Aorta (tissue), 5 donors: Measurements from ENCODE around the gene BRCC3. TPM values are rescaled to one million over a fixed set of nuclear protein-coding genes. Genes with fewer than 3 reads are reported as not detected.
"Not testable (repeated sequence)": the region's sequence is repeated elsewhere in the genome, so short reads cannot be mapped to it uniquely, and the experiment has no call there.

Experiments used
- ATAC-seq: fragments of 200-7000 bp; cut with Tn5 transposase; one replicate; pipeline ENCODE4 v1.9.1; 2022; ENCODE audit warnings: moderate library complexity; ENCODE audit not compliant: low FRiP score
- DNase-seq, 2 donors: peaks; one replicate each; pipeline ENCODE4 v3.0.0-alpha.2; 2020
- H3K27ac ChIP-seq, 2 donors: one replicate each; pipeline ENCODE4 v1.5.1; 2013; ENCODE audit warnings: low read length in 2 of 2, mild to moderate bottlenecking in 2 of 2, moderate library complexity in 2 of 2, control low read depth in 1 of 2, inconsistent platforms in 1 of 2, low read depth in 1 of 2
- H3K27me3 ChIP-seq, 2 donors: one replicate each; pipeline ENCODE4 v1.6.1; 2013; ENCODE audit warnings: control low read depth in 1 of 2, low read length in 1 of 2, mild to moderate bottlenecking in 1 of 2, moderate library complexity in 1 of 2; ENCODE audit not compliant: insufficient read depth in 2 of 2, control insufficient read depth in 1 of 2
- H3K36me3 ChIP-seq, 2 donors: one replicate each; pipeline ENCODE4 v1.6.1; 2013; ENCODE audit warnings: control low read depth in 1 of 2, low read length in 1 of 2, mild to moderate bottlenecking in 1 of 2; ENCODE audit not compliant: insufficient read depth in 2 of 2, control insufficient read depth in 1 of 2
- H3K4me1 ChIP-seq, 2 donors: one replicate each; pipeline ENCODE4 v1.6.1; 2013; ENCODE audit warnings: low read length in 2 of 2, control low read depth in 1 of 2, mild to moderate bottlenecking in 1 of 2, moderate library complexity in 1 of 2; ENCODE audit not compliant: insufficient read depth in 2 of 2, control insufficient read depth in 1 of 2
- H3K4me3 ChIP-seq, 2 donors: one replicate each; pipeline ENCODE4 v1.5.1; 2013; ENCODE audit warnings: low read length in 2 of 2, control low read depth in 1 of 2, mild to moderate bottlenecking in 1 of 2
- H3K9me3 ChIP-seq: one replicate; pipeline ENCODE4 v1.6.1; 2013; ENCODE audit warnings: mild to moderate bottlenecking, low read length; ENCODE audit not compliant: control insufficient read depth
- WGBS, 2 donors: extraction: QIAGEN DNeasy Blood & Tissue Kit; methylation state at CpG; one replicate each; pipeline ENCODE4 v1.1.7; 2013; 5-methylcytosine and 5-hydroxymethylcytosine counted together
- intact Hi-C, 2 donors: fragments of 100-400 bp; cut with DNase I; formaldehyde crosslinking; loops; one replicate each; pipeline versions ENCODE4 v1.14.2 to v1.15.0; 2022
- polyA plus RNA-seq, 2 donors: library from polyadenylated mRNA; stranded (reverse); fragments of 200-250 nt; gene quantifications; one replicate each; pipeline ENCODE4 v1.2.3, GENCODE V29; 2013
- total RNA-seq, 2 donors: library from RNA; stranded (reverse); fragmentation: NEBNext Ultra II Directional; extraction: Animal tissue kit (Norgen Biotek cat#: 25700); gene quantifications; one replicate each; pipeline ENCODE4 v1.2.1, GENCODE V29; 2021
- donor health status: healthy with polysubstance abuse.
- donor health status: Bipolar disorder and iron deficiency.
- donor health status: DM: no; HTN: no; CAD: no.
- donor health status: DM: no; HTN: no; CAD: no.
- donor health status: DM: yes; HTN: yes; CAD: no.

The BRCC3 gene
- total and polyA plus RNA-seq, 4 donors = 10.9 to 15.5 (median 14.8) TPM

GRCh38 chrX:155147612-155148011, 76.3 kb downstream of the BRCC3 start:
- 0 to 20% methylated on average over 1 of the region's 6 CpGs for WGBS, 2 donors
- not testable (repeated sequence) for H3K27me3 ChIP-seq, H3K36me3 ChIP-seq, H3K4me1 ChIP-seq, H3K4me3 ChIP-seq, H3K9me3 ChIP-seq, H3K27ac ChIP-seq, DNase-seq
- ATAC-seq = peak; percentile 59
- intact Hi-C loops = loop anchor here (5.0 to 10.0 kb wide), 2 partner anchors 163 to 230 kb away; no protein-coding TSS in a partner anchor

GRCh38 chrX:155148166-155148565, 76.9 kb downstream of the BRCC3 start:
- H3K9me3 ChIP-seq, DNase-seq, H3K27me3 ChIP-seq, H3K27ac ChIP-seq, H3K4me1 ChIP-seq, H3K36me3 ChIP-seq, H3K4me3 ChIP-seq: not testable (repeated sequence)
- intact Hi-C loops = loop anchor here (5.0 to 10.0 kb wide), 2 partner anchors 163 to 231 kb away; no protein-coding TSS in a partner anchor
- no CpG with 5 or more reads among the region's 11 CpGs for WGBS, 2 donors
- ATAC-seq = peak; percentile 36

DNA sequence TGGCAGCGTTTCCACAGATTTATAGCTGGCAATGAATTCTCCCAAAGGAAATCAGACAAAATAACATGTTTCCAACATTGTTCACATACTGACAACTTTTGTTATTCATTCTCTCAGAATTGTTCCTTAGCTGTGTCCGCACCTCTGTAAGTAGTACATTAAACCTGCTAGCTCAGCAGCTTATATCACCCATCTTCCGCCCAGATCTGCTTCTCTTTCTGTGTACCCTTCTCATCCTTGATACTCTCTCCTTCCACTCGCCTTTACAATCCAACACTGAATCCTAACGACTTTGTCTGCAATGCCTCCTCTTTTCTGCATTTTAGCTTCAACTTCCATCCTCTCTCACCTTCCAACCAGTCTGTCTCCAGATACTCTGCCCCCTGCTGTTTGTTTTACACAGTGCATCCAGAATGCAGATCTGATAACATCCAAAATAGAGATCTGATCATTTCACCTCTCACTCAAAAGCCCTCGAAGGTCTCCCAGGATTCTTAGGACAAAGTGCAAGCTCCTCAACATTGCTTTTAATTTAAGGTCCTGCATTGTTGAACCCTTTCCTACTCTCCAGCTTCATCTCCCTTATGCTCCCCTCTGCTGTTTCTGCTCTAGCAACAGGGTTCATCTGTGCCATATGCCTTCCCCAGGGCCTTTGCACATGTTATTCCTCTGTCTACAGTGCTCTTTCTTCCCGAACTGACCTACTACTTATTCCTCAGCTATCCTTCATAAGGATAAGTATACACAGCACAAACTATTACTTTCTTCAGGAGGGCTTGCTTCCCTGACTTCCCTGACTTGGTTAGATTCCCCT, 77.6 kb downstream of the BRCC3 start:
- Histone ChIP-seq H3K9me3 (no peaks in the 10 kb centered on the region), H3K27ac (no peak overlapping the region), H3K27me3 (no peaks in the 10 kb centered on the region), H3K36me3 (no peaks in the 10 kb centered on the region), H3K4me3 (no peak overlapping the region), H3K4me1 (no peaks in the 10 kb centered on the region)
- ATAC-seq (no peak), DNase-seq (no peak)
- intact Hi-C loops = loop anchor here (5.0 to 10.0 kb wide), 2 partner anchors 164 to 232 kb away; no protein-coding TSS in a partner anchor
- WGBS, 2 donors = 22 to 39% methylated on average over 7 of the region's 7 CpGs

DNA sequence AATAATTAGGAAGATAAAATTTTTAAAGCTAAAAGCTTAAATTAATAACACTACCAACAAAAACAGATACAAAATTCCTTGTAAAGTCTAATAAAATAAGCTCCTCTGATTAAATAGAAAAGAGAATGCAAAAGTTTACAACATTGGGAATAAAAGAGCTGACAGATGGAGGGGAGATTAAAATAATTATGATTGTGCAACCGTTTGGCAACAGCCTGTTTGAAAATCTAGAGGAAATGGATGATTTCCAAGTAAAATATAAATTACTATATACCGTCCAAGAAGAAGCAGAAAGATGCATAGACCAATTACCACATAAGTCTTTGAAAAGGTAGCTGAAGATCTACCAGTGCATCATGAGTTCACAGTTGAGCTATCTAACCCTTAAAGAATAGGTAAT, 98.6 kb downstream of the BRCC3 start:
- H3K36me3 ChIP-seq = no peaks in the 10 kb centered on the region
- WGBS, 2 donors = 15 to 22% methylated on average over 2 of the region's 2 CpGs
- no peak for DNase-seq
- H3K27me3 ChIP-seq = no peaks in the 10 kb centered on the region
- ATAC-seq = no peak
- H3K9me3 ChIP-seq = no peaks in the 10 kb centered on the region
- intact Hi-C loops = no loop called here
- no peak overlapping the region for H3K4me3 ChIP-seq
- H3K27ac ChIP-seq = no peak overlapping the region
- H3K4me1 ChIP-seq = no peaks in the 10 kb centered on the region

Other genes starting within 250 kb of the BRCC3 start
- gene SMIM9, start 236.8 kb upstream of the BRCC3 start, total RNA-seq = under 1 TPM in 1 of 2 donors, not detected in 1; 0.39 TPM
- gene SMIM9, start 236.8 kb upstream of the BRCC3 start, polyA plus RNA-seq = not detected
- 10 to 100 TPM; 16.7 to 24.6 TPM for gene F8A1, start 185.2 kb upstream of the BRCC3 start, total RNA-seq
- 10 to 100 TPM; 14.7 to 15.5 TPM for gene F8A1, start 185.2 kb upstream of the BRCC3 start, polyA plus RNA-seq
- gene F8, start 48.8 kb upstream of the BRCC3 start, total RNA-seq = 10 to 100 TPM; 24.2 to 49.9 TPM
- 1 to 10 TPM; 2.7 to 6.1 TPM for gene F8, start 48.8 kb upstream of the BRCC3 start, polyA plus RNA-seq
- gene FUNDC2, start 44.7 kb upstream of the BRCC3 start, total RNA-seq = 10 to 100 TPM; 85.3 to 89.1 TPM
- gene FUNDC2, start 44.7 kb upstream of the BRCC3 start, polyA plus RNA-seq = 100 to 1,000 TPM; 109 to 168 TPM
- 1 to 10 TPM; 4.8 to 6.6 TPM for gene CMC4, start 372 bp upstream of the BRCC3 start, total RNA-seq
- gene CMC4, start 372 bp upstream of the BRCC3 start, polyA plus RNA-seq = 10 to 100 TPM; 27.8 to 31.6 TPM
- 10 to 100 TPM; 19.6 to 20.8 TPM for gene MTCP1, start 372 bp upstream of the BRCC3 start, total RNA-seq
- 10 to 100 TPM; 23.0 to 29.9 TPM for gene MTCP1, start 372 bp upstream of the BRCC3 start, polyA plus RNA-seq
- gene VBP1, start 145.0 kb downstream of the BRCC3 start, total RNA-seq = 10 to 100 TPM; 24.6 to 31.3 TPM
- 10 to 100 TPM; 32.7 to 40.3 TPM for gene VBP1, start 145.0 kb downstream of the BRCC3 start, polyA plus RNA-seq
- under 1 TPM; 0.52 to 0.72 TPM for gene RAB39B, start 193.0 kb downstream of the BRCC3 start, total RNA-seq
- gene RAB39B, start 193.0 kb downstream of the BRCC3 start, polyA plus RNA-seq = under 1 TPM; 0.03 to 0.50 TPM